ENCODE measurements around the gene SPG7. TPM values are rescaled to one million over a fixed set of nuclear protein-coding genes. Genes with fewer than 3 reads are reported as not detected.

SPG7 gene
- total RNA-seq, 1 experiment from 2014 or later = 82.4 TPM

DNA sequence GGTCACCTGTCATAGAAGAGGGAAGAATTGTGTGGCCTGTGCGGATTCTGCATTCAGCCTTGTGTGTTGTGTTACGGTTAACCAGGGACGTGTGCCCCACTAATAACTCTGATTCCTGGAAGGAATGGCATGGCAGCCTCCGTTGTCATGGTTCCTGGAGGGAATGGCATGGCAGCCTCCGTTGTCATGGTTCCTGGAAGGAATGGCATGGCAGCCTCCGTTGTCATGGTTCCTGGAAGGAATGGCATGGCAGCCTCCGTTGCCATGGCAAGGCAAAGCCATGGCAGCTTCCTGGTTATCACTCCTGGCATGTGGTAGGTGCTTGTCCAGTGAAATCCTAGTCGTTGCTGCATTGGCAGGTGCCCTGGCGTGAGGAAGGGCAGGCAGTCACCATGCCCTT, 8.9 kb downstream of the SPG7 start:
- BruUV-seq (replicated peaks) = no TSS peak
- no peaks in the 10 kb centered on the region for H3K4me1 Mint-ChIP-seq (ENCODE audit: insufficient read depth, unreplicated experiment)
- DNase-seq (ENCODE audit: unreplicated experiment) = no peak
- no peak overlapping the region for H3K27ac Mint-ChIP-seq (ENCODE audit: low read depth, unreplicated experiment)
- CTCF ChIA-PET = interaction anchor here (0.6 kb wide), 2 partner anchors 41 to 80 kb away, joined by 3 to 6 read pairs; no protein-coding TSS in a partner anchor
- H3K36me3 Mint-ChIP-seq (ENCODE audit: insufficient read depth, unreplicated experiment) = peaks cover 89% of the 10 kb centered on the region
- H3K27me3 Mint-ChIP-seq (ENCODE audit: insufficient read depth, unreplicated experiment) = no peaks in the 10 kb centered on the region
- intact Hi-C loops (cut with micrococcal nuclease) = no loop called here
- POLR2A ChIA-PET = interaction anchor here (0.9 to 1.1 kb wide), 2 partner anchors 28 to 306 kb away, joined by 3 read pairs; no protein-coding TSS in a partner anchor
- no peak for TF ChIP-seq CTCF (IDR thresholded peaks at IDR 0.05; ENCODE audit: unreplicated experiment)
- H3K4me3 Mint-ChIP-seq (ENCODE audit: unreplicated experiment) = no peak overlapping the region
- no peaks in the 10 kb centered on the region for H3K9me3 Mint-ChIP-seq (ENCODE audit: unreplicated experiment)

- ChIA-PET CTCF (interaction anchor here (0.5 kb wide), 1 partner anchor 10 kb away, joined by 3 read pairs; no protein-coding TSS in a partner anchor), POLR2A (no interaction called here)
- Mint-ChIP-seq H3K27ac (ENCODE audit: low read depth, unreplicated experiment) (no peak overlapping the region), H3K9me3 (ENCODE audit: unreplicated experiment) (no peaks in the 10 kb centered on the region), H3K27me3 (ENCODE audit: insufficient read depth, unreplicated experiment) (no peaks in the 10 kb centered on the region), H3K4me3 (ENCODE audit: unreplicated experiment) (no peak overlapping the region), H3K36me3 (ENCODE audit: insufficient read depth, unreplicated experiment) (peaks cover 89% of the 10 kb centered on the region), H3K4me1 (ENCODE audit: insufficient read depth, unreplicated experiment) (no peaks in the 10 kb centered on the region)
- no peak for DNase-seq (ENCODE audit: unreplicated experiment)
- TF ChIP-seq CTCF (IDR thresholded peaks at IDR 0.05; ENCODE audit: unreplicated experiment) = no peak
- BruUV-seq (replicated peaks) = no TSS peak
- intact Hi-C loops (cut with micrococcal nuclease) = no loop called here
Observed at GRCh38 chr16:89519881-89520280, 11.7 kb downstream of the SPG7 start.

DNA sequence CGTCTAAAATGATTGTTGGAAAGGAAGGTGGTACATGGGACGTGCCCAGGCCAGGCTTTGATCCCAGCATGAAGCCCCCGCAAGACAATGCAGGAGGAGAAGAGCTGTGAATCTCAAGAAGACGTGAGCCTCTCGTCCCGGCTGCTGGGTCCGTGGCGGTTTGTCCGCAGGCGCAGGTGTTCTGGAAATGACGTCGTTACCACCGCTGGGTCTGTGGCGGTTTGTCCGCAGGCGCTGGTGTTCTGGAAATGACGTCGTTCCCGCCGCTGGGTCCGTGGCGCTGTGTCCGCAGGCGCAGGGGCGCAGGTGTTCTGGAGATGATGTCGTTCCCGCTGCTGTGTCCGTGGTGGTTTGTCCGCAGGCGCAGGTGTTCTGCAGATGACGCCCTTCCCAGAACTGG, 14.1 kb downstream of the SPG7 start:
- intact Hi-C loops (cut with micrococcal nuclease) = no loop called here
- Mint-ChIP-seq H3K9me3 (ENCODE audit: unreplicated experiment) (no peaks in the 10 kb centered on the region), H3K4me1 (ENCODE audit: insufficient read depth, unreplicated experiment) (no peaks in the 10 kb centered on the region), H3K27ac (ENCODE audit: low read depth, unreplicated experiment) (no peak overlapping the region), H3K4me3 (ENCODE audit: unreplicated experiment) (no peak overlapping the region), H3K27me3 (ENCODE audit: insufficient read depth, unreplicated experiment) (no peaks in the 10 kb centered on the region), H3K36me3 (ENCODE audit: insufficient read depth, unreplicated experiment) (peaks cover 89% of the 10 kb centered on the region)
- no TSS peak for BruUV-seq (replicated peaks)
- no peak for TF ChIP-seq CTCF (IDR thresholded peaks at IDR 0.05; ENCODE audit: unreplicated experiment)
- ChIA-PET POLR2A (no interaction called here), CTCF (no interaction called here)
- no peak for DNase-seq (ENCODE audit: unreplicated experiment)

DNA sequence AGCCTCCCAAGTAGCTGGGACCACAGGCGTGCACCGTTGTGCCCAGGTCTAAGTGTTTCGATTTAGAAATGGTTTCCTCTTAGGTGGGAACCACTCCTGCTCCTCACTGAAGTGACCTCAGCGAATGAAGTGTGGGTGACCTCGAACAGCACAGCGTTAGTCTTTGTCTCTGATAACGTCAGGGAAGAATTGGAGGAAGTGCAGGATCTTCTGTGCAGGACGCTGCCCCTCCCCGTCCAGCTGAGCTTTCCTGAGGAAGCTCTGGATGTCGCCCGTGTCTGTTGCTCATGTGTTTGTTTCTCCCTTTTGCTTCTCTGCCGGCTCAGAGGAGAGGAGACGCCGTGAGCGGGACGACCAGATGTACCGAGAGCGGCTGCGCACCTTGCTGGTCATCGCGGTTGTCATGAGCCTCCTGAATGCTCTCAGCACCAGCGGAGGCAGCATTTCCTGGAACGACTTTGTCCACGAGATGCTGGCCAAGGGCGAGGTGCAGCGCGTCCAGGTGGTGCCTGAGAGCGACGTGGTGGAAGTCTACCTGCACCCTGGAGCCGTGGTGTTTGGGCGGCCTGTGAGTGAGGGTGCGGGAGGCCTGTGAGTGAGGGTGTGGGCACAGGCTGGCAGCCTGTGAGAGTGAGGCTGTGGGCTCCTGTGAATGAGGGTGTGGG, 15.6 kb downstream of the SPG7 start:
- no peaks in the 10 kb centered on the region for H3K27me3 Mint-ChIP-seq (ENCODE audit: insufficient read depth, unreplicated experiment)
- H3K9me3 Mint-ChIP-seq (ENCODE audit: unreplicated experiment) = no peaks in the 10 kb centered on the region
- H3K27ac Mint-ChIP-seq (ENCODE audit: low read depth, unreplicated experiment) = no peak overlapping the region
- CTCF ChIA-PET = no interaction called here
- no peak for DNase-seq (ENCODE audit: unreplicated experiment)
- no peak overlapping the region for H3K4me3 Mint-ChIP-seq (ENCODE audit: unreplicated experiment)
- intact Hi-C loops (cut with micrococcal nuclease) = no loop called here
- TF ChIP-seq CTCF (IDR thresholded peaks at IDR 0.05; ENCODE audit: unreplicated experiment) = no peak
- H3K4me1 Mint-ChIP-seq (ENCODE audit: insufficient read depth, unreplicated experiment) = no peaks in the 10 kb centered on the region
- POLR2A ChIA-PET = no interaction called here
- no TSS peak for BruUV-seq (replicated peaks)
- peaks cover 87% of the 10 kb centered on the region for H3K36me3 Mint-ChIP-seq (ENCODE audit: insufficient read depth, unreplicated experiment)
